ENCODE results near the gene ITPR3. TPM values are rescaled to one million over a fixed set of nuclear protein-coding genes. Genes with fewer than 3 reads are reported as not detected.
"Not testable (repeated sequence)": the region's sequence is repeated elsewhere in the genome, so short reads cannot be mapped to it uniquely, and the experiment has no call there.

ITPR3 gene
- total and polyA plus RNA-seq, 10 donors, result 9.9 to 95.6 (median 62.1) TPM

DNA sequence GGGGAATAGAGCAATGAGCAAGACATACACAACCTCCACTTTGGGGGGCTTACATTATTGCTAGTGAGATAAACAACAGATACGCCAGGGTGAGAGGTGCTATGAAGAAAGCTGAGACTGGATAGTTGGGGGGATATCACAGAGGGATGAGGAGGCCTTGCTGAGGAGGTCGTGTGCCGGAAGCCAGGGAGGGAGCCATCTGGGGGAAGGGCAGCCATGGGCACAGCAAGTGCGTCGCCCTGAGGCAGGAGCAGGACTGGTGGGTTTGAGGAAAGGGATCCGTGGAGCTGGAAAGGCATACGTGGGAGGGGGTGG, 28.9 kb upstream of the ITPR3 start:
- H3K27ac ChIP-seq, result peak overlapping the region; percentile 27 to 89 (median 82)
- WGBS, 5 donors, result 65 to 78% (median 67%) methylated on average over 7 of the region's 7 CpGs
- intact Hi-C loops (cut with DNase I; ENCODE audit: low total_unique reads), result no loop called here

GRCh38 chr6:33592595-33593413, 28.3 kb upstream of the ITPR3 start:
- intact Hi-C loops (cut with DNase I; ENCODE audit: low total_unique reads), result no loop called here

More for the DNA sequence above, 28.9 kb upstream of the ITPR3 start:
- H3K36me3 ChIP-seq, result no peaks in the 10 kb centered on the region
- H3K27me3 ChIP-seq (replicated peaks in 1 of 7), result peaks cover 0 to 8% (median 0%) of the 10 kb centered on the region in 7 donors
- no peak for DNase-seq
- TF ChIP-seq, protein P1, sequence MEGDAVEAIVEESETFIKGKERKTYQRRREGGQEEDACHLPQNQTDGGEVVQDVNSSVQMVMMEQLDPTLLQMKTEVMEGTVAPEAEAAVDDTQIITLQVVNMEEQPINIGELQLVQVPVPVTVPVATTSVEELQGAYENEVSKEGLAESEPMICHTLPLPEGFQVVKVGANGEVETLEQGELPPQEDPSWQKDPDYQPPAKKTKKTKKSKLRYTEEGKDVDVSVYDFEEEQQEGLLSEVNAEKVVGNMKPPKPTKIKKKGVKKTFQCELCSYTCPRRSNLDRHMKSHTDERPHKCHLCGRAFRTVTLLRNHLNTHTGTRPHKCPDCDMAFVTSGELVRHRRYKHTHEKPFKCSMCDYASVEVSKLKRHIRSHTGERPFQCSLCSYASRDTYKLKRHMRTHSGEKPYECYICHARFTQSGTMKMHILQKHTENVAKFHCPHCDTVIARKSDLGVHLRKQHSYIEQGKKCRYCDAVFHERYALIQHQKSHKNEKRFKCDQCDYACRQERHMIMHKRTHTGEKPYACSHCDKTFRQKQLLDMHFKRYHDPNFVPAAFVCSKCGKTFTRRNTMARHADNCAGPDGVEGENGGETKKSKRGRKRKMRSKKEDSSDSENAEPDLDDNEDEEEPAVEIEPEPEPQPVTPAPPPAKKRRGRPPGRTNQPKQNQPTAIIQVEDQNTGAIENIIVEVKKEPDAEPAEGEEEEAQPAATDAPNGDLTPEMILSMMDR (IDR thresholded peaks at IDR 0.05 in 8 of 11, conservative IDR thresholded peaks at IDR 0.05 in 3 of 11), result no peak
- TF ChIP-seq POLR2A (IDR thresholded peaks at IDR 0.05), result no peak
- TF ChIP-seq POLR2AphosphoS5 (IDR thresholded peaks at IDR 0.05), result no peak
- H3K4me1 ChIP-seq, result peaks cover 20 to 70% (median 58%) of the 10 kb centered on the region in 6 donors
- H3K9me3 ChIP-seq, result no peaks in the 10 kb centered on the region
- no peak overlapping the region for H3K4me3 ChIP-seq

GRCh38 chr6:33593414-33593727, 27.8 kb upstream of the ITPR3 start:
- Histone ChIP-seq H3K4me3 (peak overlapping the region in 6 of 8 donors; percentile 16 to 62 (median 27)), H3K4me1 (peaks cover 20 to 74% (median 61%) of the 10 kb centered on the region in 6 donors), H3K36me3 (no peaks in the 10 kb centered on the region), H3K27ac (peak overlapping the region; percentile 36 to 89 (median 82)), H3K9me3 (no peaks in the 10 kb centered on the region), H3K27me3 (replicated peaks in 1 of 7) (peaks cover 0 to 8% (median 0%) of the 10 kb centered on the region in 7 donors)
- TF ChIP-seq, protein P1 (IDR thresholded peaks at IDR 0.05 in 8 of 11, conservative IDR thresholded peaks at IDR 0.05 in 3 of 11), result no peak
- TF ChIP-seq POLR2A (IDR thresholded peaks at IDR 0.05) (no peak), POLR2AphosphoS5 (IDR thresholded peaks at IDR 0.05) (no peak)
- DNase-seq, result no peak
- intact Hi-C loops (cut with DNase I; ENCODE audit: low total_unique reads), result no loop called here
- 12 to 25% (median 14%) methylated on average over 4 of the region's 4 CpGs for WGBS, 5 donors

More at GRCh38 chr6:33592595-33593413, 28.3 kb upstream of the ITPR3 start:
- no peaks in the 10 kb centered on the region for H3K9me3 ChIP-seq
- H3K4me3 ChIP-seq, result peak overlapping the region in 7 of 8 donors; percentile 4 to 62 (median 22)
- no peaks in the 10 kb centered on the region for H3K36me3 ChIP-seq
- no peak for TF ChIP-seq POLR2A (IDR thresholded peaks at IDR 0.05)
- TF ChIP-seq POLR2AphosphoS5 (IDR thresholded peaks at IDR 0.05), result peak; percentile 72 to 81 (median 75)
- H3K27me3 ChIP-seq (replicated peaks in 1 of 7), result peaks cover 0 to 8% (median 0%) of the 10 kb centered on the region in 7 donors
- peaks cover 20 to 72% (median 60%) of the 10 kb centered on the region in 6 donors for H3K4me1 ChIP-seq
- 15 to 38% (median 21%) methylated on average over 33 to 57 of the region's 57 CpGs for WGBS, 5 donors
- peak overlapping the region; percentile 36 to 89 (median 82) for H3K27ac ChIP-seq
- DNase-seq, result peak; percentile 94

- Histone ChIP-seq H3K27ac (no peak overlapping the region), H3K4me3 (no peak overlapping the region), H3K9me3 (no peaks in the 10 kb centered on the region), H3K27me3 (replicated peaks in 1 of 7) (peaks cover 0 to 8% (median 0%) of the 10 kb centered on the region in 7 donors), H3K4me1 (peaks cover 14 to 70% (median 49%) of the 10 kb centered on the region in 6 donors), H3K36me3 (no peaks in the 10 kb centered on the region)
- TF ChIP-seq POLR2A (IDR thresholded peaks at IDR 0.05), result no peak
- DNase-seq, result no peak
- 91 to 94% (median 93%) methylated on average over 17 to 18 of the region's 18 CpGs for WGBS, 5 donors
- intact Hi-C loops (cut with DNase I; ENCODE audit: low total_unique reads), result no loop called here
These were observed 25.9 kb upstream of the ITPR3 start for GRCh38 chr6:33595001-33595846.

- intact Hi-C loops (cut with DNase I; ENCODE audit: low total_unique reads); H3K4me3 ChIP-seq; H3K27me3 ChIP-seq (replicated peaks in 1 of 7); DNase-seq; H3K9me3 ChIP-seq; H3K36me3 ChIP-seq: not testable (repeated sequence)
- Histone ChIP-seq H3K27ac (peak overlapping the region in 7 of 8 donors; percentile 3 to 71 (median 54)), H3K4me1 (peaks cover 3 to 54% (median 33%) of the 10 kb centered on the region in 6 donors)
- WGBS, 5 donors, result 52 to 72% (median 65%) methylated on average over 4 to 5 of the region's 5 CpGs
These were observed 24.2 kb upstream of the ITPR3 start for GRCh38 chr6:33596894-33597293.

Measured in spleen (tissue), 11 donors.